Epithelial cell of esophagus (primary cell): ENCODE results near the gene BAIAP2.
A peak's percentile ranks its signal among the peaks of the same experiment; 100 is the strongest.

ENCODE experiments used
- DNase-seq: peaks from one replicate; pipeline ENCODE4 v3.0.0; 2010; ENCODE audit warnings: low read depth
- H3K4me3 ChIP-seq: 2 replicates; pipeline ENCODE4 v1.5.1; 2011; ENCODE audit warnings: mild to moderate bottlenecking, low read length, control low read depth
- TF ChIP-seq, protein P1 (sequence below): IDR thresholded peaks from 2 replicates; pipeline ENCODE4 v1.5.1; 2011; ENCODE audit warnings: low read depth, mild to moderate bottlenecking, low read length, control low read depth, inconsistent platforms; ENCODE audit not compliant: insufficient read depth; ENCODE audit errors: missing control alignments

Gene BAIAP2

DNA sequence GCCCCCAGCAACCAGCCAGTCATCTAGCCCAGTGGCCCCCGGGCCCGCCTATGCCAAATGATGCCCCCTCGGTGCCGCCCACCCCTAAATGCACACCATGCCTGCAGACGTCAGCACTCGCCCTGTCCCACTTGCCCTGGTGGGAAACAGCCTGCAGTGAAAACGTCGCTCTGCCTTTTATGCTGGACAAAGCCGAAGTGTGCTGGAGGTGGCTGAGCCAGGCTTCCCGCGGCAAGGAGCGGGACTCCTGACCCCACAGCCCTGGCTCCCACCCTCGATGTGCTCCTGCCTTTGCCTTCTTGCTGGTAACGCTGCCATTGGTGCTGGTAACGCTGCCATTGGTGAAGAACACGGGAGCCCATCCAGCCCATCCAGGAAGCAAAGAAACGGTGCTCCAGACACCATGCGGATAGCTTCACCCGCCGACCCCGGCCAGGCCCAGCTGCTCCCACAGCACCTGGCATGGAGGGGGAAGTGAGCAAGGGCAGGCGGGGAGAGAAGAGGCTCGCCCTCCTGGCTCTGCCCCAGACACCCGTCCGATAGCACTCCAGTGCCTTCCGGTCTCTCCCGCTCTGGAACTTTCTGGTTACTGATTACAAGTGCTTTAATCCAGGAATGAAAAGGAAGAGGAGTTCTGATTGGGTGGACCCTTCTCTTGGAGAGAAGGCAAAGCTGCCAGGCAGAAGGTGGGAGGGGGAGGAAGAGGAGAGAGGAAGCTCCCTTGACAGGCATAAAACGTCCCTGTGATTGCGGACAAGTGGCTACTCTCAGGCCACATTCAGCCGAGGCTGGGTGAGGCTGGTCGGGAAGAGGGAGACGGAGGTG, 4.0 kb upstream of the BAIAP2 start:
- no peak overlapping the region for H3K4me3 ChIP-seq
- DNase-seq: no peak
- TF ChIP-seq, protein P1, sequence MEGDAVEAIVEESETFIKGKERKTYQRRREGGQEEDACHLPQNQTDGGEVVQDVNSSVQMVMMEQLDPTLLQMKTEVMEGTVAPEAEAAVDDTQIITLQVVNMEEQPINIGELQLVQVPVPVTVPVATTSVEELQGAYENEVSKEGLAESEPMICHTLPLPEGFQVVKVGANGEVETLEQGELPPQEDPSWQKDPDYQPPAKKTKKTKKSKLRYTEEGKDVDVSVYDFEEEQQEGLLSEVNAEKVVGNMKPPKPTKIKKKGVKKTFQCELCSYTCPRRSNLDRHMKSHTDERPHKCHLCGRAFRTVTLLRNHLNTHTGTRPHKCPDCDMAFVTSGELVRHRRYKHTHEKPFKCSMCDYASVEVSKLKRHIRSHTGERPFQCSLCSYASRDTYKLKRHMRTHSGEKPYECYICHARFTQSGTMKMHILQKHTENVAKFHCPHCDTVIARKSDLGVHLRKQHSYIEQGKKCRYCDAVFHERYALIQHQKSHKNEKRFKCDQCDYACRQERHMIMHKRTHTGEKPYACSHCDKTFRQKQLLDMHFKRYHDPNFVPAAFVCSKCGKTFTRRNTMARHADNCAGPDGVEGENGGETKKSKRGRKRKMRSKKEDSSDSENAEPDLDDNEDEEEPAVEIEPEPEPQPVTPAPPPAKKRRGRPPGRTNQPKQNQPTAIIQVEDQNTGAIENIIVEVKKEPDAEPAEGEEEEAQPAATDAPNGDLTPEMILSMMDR: no peak

DNA sequence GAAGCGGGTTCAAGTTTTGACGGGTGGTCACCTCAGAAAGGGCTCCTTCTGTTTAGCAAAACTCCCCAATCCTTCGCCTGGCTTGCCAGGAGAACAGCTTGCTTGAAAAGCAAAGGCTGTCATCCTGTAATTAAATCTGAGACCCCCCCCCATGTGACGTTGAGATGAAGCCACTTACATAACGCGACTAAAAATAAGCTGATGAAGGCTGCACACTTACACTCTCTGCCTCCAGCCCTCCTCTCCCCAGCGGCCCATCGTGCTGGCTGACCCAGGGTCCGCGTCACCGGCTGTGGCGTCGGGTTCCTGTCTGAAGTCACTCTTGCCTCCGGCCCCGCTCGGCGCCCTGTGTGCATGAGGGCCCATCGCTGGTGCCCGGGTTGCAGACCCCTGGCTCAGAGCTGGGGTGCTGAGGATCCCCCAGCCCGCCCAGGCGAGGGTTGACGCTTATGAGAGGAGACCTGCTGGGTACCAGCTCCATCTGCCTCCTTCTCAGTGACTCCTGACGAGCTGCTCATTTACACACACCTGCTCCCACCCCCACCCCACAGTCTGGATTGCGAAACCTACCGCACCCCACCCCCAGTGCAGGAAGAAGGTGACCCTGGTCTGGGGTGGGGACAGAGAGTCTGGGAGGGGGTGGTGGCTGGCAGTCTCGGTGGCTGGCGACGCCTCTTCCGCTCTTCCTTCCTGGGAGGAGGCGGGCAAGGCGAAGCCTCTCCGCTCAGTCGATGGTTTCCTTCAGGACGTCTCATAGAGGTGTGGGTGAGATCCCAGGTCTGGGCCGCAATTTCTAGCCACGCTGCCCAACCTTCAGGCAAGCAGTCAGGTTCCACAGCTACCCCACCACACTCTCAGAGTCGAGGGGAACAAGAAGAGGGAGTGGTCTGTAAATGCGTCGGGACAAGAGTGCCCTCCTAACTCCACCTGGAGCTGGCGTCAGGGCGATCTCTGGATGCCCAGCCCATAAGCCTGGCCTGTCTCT, 3.1 kb upstream of the BAIAP2 start:
- TF ChIP-seq, protein P1: no peak
- no peak overlapping the region for H3K4me3 ChIP-seq
- DNase-seq: no peak

DNA sequence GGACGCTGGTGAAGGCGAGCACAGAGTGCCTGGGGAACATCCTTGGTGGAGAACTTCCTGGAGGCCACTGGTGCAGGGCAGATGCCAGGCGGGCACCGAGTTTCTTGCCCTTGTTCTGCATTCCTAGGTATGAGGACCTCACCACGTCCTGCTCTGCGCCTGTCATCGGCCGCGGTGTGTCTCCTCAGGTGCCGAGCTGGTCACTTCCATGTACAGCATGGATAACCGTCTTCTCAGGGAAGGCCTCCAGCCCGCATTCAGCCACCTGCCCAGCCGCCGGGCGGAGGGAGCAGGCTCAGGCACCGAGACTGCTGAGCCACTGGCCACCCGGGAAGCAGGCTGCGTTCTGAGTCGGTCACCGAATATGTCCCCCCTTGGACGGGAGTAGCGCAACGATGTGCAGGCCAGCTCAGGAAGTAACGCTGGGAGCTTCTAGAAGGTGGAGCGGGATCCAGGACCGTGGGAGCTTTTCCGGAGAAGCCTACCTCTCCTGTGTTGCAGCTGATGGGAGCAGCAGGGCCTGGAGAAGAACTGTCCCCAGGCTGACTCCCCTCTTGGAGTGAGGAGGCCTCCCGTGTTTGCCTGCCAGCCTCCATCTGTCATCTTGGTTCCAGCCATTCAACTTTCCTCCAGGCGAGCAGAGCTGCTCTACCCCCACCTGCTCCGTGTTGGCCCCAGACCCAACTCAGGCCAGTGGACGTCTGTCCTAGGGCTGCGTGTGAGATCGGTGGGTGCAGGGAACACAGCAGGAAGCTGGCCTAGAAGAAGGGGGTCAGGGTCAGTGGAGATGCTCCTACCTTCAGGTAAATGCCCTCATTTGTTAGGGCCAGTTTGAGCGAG, 2.1 kb upstream of the BAIAP2 start:
- H3K4me3 ChIP-seq: no peak overlapping the region
- DNase-seq: no peak
- TF ChIP-seq, protein P1: no peak

DNA sequence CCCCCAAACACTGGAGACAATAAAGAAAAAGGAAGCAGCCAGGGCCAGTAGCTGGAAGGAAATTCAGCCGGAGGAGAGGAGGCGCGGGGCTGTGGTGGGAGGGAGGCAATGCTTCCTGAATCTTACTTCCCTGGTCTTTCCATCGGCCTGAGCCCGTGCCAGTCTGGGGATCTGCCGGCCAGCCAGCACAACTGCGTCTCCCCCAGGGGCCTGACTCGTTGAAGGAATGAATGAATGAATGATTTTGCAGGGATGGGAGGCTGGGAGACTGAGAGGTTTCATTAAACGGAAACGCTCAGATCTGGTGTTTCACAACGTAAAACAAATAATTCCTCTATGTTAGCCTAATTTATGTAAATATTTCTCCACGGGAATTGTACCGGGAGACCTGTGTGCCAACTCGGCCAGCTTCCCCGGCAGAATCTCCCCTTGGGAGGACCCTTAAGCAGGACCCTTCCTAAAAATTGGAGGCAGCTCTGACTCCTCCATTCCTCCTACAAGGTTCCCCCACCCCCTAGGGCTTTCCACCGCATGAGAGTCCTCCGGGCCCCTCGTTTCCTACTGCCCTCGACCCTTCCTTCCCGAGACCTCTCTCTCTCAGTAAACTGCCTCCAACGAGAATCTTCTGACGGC, 1.3 kb upstream of the BAIAP2 start:
- DNase-seq: no peak
- TF ChIP-seq, protein P1: no peak
- peak overlapping the region; percentile 59 for H3K4me3 ChIP-seq

DNA sequence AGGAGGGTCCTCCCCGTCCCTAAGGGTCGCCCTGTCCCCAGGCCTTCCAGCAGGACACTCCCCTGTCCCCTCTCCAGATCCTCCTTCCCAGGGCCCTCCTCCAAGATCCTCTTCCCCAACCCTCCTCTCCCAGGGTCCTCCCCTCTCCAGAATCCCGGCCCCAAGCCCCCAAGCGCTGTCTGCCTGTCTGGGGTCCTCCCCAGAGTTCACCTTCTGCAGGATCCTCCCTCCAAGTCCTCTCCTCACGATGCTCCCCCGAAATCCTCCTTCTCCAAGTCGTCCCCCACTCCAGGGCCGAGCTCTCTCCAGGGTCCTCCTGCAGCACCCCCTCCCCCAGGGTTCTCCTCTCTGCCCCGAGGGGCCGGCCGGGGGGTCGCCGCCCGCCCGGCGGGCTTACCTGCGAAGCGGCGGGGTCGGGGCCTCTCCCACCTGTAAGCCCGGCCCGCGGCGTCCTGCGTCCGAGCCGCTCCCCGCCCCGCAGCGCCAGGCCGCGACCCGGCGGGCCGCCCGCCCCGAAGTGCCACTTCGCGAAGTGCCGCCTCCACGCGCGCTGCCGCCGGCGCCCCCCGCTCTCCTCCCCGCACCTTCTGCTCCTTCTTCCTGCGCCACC, 678 bp upstream of the BAIAP2 start:
- peak overlapping the region; percentile 59 for H3K4me3 ChIP-seq
- DNase-seq: no peak
- TF ChIP-seq, protein P1: no peak

DNA sequence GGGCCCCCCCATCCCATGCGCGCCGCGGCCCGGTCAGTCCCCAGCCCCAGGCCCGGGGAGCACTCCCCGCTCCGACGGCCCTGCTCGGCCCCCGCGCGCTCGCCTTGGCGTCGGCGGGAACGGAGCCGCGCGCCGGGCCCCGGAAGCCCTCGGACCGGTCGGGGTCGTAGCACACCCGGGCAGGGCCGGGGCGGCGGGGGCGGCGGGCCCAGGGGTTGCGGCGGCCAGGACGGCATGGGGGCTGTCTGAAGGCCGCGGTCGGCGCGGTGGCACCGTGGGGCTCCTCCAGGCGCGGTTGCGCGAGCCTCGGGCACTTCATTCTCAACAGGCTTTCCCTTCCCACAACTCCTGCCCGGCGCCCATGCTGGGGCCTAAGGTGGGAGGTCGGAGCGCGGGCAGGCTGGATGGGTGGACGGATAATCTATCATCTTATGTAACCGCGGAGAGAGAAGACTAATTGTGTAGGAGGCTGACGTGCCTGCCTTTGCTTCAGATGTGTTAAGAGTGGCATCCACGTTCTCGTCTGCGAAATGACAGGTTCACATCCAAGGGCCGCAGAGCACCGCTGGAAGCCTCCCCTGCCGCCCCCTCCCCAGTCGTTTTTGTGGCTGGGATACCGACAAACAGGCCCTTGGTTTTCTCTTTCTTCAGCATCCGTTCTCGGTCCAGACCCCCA, 708 bp downstream of the BAIAP2 start:
- TF ChIP-seq, protein P1: no peak
- H3K4me3 ChIP-seq: peak overlapping the region; percentile 81
- no peak for DNase-seq
